ENCODE results near the gene MTNR1B.

MTNR1B gene

DNA sequence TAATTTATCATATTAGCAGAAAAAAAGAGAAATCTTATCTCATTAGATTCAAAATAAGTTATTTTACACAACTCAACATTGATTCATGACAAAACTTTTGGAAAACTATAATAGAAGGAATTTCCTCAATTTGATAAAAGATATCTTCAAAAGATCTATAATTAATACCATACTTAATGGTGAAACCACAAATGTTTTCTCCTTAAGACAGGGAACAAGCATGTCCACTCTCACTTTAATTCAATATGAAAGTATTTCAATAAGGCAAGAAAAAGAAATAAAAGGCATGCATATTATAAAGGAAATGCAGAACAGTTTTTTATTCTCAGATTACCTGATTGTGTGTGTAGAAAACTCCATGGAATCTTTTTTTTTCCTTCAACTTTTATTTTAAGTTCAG, 23.6 kb downstream of the MTNR1B start:
- Histone ChIP-seq H3K4me2 (ENCODE audit: insufficient read depth, low read length) (no peak overlapping the region), H3K79me2 (ENCODE audit: insufficient read depth, low read length) (no peaks in the 10 kb centered on the region), H3K4me3 (ENCODE audit: low read depth in 1 of 2, low read length in 2 of 2) (no peak overlapping the region), H3K4me1 (ENCODE audit: insufficient read depth, low read length) (no peaks in the 10 kb centered on the region), H3K27me3 (ENCODE audit: insufficient read depth, low read length, poor library complexity) (no peaks in the 10 kb centered on the region), H3K9ac (ENCODE audit: low read depth, low read length) (no peak overlapping the region), H4K20me1 (ENCODE audit: insufficient read depth, low read length) (no peaks in the 10 kb centered on the region), H3K9me3 (ENCODE audit: insufficient read depth, low read length, severe bottlenecking) (no peaks in the 10 kb centered on the region), H3K27ac (ENCODE audit: low read length) (no peak overlapping the region), H3K36me3 (ENCODE audit: insufficient read depth, low read length) (no peaks in the 10 kb centered on the region), H2AFZ (ENCODE audit: low read depth, low read length) (no peak overlapping the region)
- TF ChIP-seq EZH2 (IDR thresholded peaks at IDR 0.05; ENCODE audit: borderline replicate concordance, low read depth, low read length, severe bottlenecking) (no peak), CTCF (IDR thresholded peaks at IDR 0.05; ENCODE audit: borderline replicate concordance, extremely low read depth, low read length, poor library complexity, severe bottlenecking) (no peak)
- DNase-seq, result no peak
- no peak for ATAC-seq (ENCODE audit: insufficient read depth, low read depth)

GRCh38 chr11:93000511-93001476, 31.3 kb downstream of the MTNR1B start:
- Histone ChIP-seq H2AFZ (ENCODE audit: low read depth, low read length) (no peak overlapping the region), H3K4me3 (ENCODE audit: low read depth in 1 of 2, low read length in 2 of 2) (no peak overlapping the region), H3K9me3 (ENCODE audit: insufficient read depth, low read length, severe bottlenecking) (no peaks in the 10 kb centered on the region), H4K20me1 (ENCODE audit: insufficient read depth, low read length) (no peaks in the 10 kb centered on the region), H3K36me3 (ENCODE audit: insufficient read depth, low read length) (no peaks in the 10 kb centered on the region), H3K27me3 (ENCODE audit: insufficient read depth, low read length, poor library complexity) (no peaks in the 10 kb centered on the region), H3K4me1 (ENCODE audit: insufficient read depth, low read length) (no peaks in the 10 kb centered on the region), H3K4me2 (ENCODE audit: insufficient read depth, low read length) (no peak overlapping the region), H3K27ac (ENCODE audit: low read length) (no peak overlapping the region), H3K9ac (ENCODE audit: low read depth, low read length) (no peak overlapping the region), H3K79me2 (ENCODE audit: insufficient read depth, low read length) (no peaks in the 10 kb centered on the region)
- no peak for TF ChIP-seq EZH2 (IDR thresholded peaks at IDR 0.05; ENCODE audit: borderline replicate concordance, low read depth, low read length, severe bottlenecking)
- no peak for TF ChIP-seq CTCF (IDR thresholded peaks at IDR 0.05; ENCODE audit: borderline replicate concordance, extremely low read depth, low read length, poor library complexity, severe bottlenecking)
- DNase-seq, result no peak
- ATAC-seq (ENCODE audit: insufficient read depth, low read depth), result no peak

- Histone ChIP-seq H3K9ac (ENCODE audit: low read depth, low read length) (no peak overlapping the region), H3K27ac (ENCODE audit: low read length) (no peak overlapping the region), H3K9me3 (ENCODE audit: insufficient read depth, low read length, severe bottlenecking) (no peaks in the 10 kb centered on the region), H3K79me2 (ENCODE audit: insufficient read depth, low read length) (no peaks in the 10 kb centered on the region), H2AFZ (ENCODE audit: low read depth, low read length) (no peak overlapping the region), H3K4me1 (ENCODE audit: insufficient read depth, low read length) (no peaks in the 10 kb centered on the region), H3K4me3 (ENCODE audit: low read depth in 1 of 2, low read length in 2 of 2) (no peak overlapping the region), H3K4me2 (ENCODE audit: insufficient read depth, low read length) (no peak overlapping the region), H3K36me3 (ENCODE audit: insufficient read depth, low read length) (no peaks in the 10 kb centered on the region), H4K20me1 (ENCODE audit: insufficient read depth, low read length) (no peaks in the 10 kb centered on the region), H3K27me3 (ENCODE audit: insufficient read depth, low read length, poor library complexity) (no peaks in the 10 kb centered on the region)
- DNase-seq (no peak), ATAC-seq (ENCODE audit: insufficient read depth, low read depth) (no peak)
- TF ChIP-seq EZH2 (IDR thresholded peaks at IDR 0.05; ENCODE audit: borderline replicate concordance, low read depth, low read length, severe bottlenecking), result no peak
Measured at GRCh38 chr11:93001806-93002205, 32.4 kb downstream of the MTNR1B start.

DNA sequence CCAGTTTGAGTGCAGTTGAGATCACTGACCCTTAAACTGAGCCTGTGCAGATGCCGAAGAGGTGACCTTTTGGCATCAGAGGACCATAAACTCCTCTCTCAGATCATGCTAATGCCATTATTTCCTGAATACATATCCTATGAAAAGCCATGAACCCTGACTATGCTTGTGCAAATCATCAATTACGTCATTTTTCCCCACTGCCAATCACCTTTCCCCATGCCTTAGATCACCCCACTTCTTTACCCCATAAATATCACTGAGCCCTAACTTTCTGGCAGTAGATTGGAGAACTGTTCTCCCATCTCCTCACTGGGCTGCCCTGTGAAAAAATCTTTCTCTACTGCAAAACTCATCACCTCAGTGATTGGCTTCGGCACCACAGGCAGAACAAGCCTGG, 32.9 kb downstream of the MTNR1B start:
- no peak for DNase-seq
- no peak for TF ChIP-seq EZH2 (IDR thresholded peaks at IDR 0.05; ENCODE audit: borderline replicate concordance, low read depth, low read length, severe bottlenecking)
- TF ChIP-seq CTCF (IDR thresholded peaks at IDR 0.05; ENCODE audit: borderline replicate concordance, extremely low read depth, low read length, poor library complexity, severe bottlenecking), result no peak

More for the DNA sequence above, 32.9 kb downstream of the MTNR1B start:
- Histone ChIP-seq H3K4me2 (ENCODE audit: insufficient read depth, low read length) (no peak overlapping the region), H3K27me3 (ENCODE audit: insufficient read depth, low read length, poor library complexity) (no peaks in the 10 kb centered on the region), H3K9me3 (ENCODE audit: insufficient read depth, low read length, severe bottlenecking) (no peaks in the 10 kb centered on the region), H2AFZ (ENCODE audit: low read depth, low read length) (no peak overlapping the region), H3K9ac (ENCODE audit: low read depth, low read length) (no peak overlapping the region), H4K20me1 (ENCODE audit: insufficient read depth, low read length) (no peaks in the 10 kb centered on the region), H3K27ac (ENCODE audit: low read length) (no peak overlapping the region), H3K4me3 (ENCODE audit: low read depth in 1 of 2, low read length in 2 of 2) (no peak overlapping the region), H3K79me2 (ENCODE audit: insufficient read depth, low read length) (no peaks in the 10 kb centered on the region), H3K4me1 (ENCODE audit: insufficient read depth, low read length) (no peaks in the 10 kb centered on the region), H3K36me3 (ENCODE audit: insufficient read depth, low read length) (no peaks in the 10 kb centered on the region)
- no peak for ATAC-seq (ENCODE audit: insufficient read depth, low read depth)
